Stimulated activated CD4-positive, alpha-beta T cell treated with anti-CD3 and anti-CD28 coated beads, Interleukin-2, amount 100 ng/mL, for 4 hours (primary cell): ENCODE data around the gene WNT9A.
"Not testable (repeated sequence)": the region's sequence is repeated elsewhere in the genome, so short reads cannot be mapped to it uniquely, and the experiment has no call there.

Experiments used
- DNase-seq: peaks from one replicate; pipeline ENCODE4 v3.0.0-alpha.2; 2020; ENCODE audit warnings: low read depth

Gene WNT9A, protein sequence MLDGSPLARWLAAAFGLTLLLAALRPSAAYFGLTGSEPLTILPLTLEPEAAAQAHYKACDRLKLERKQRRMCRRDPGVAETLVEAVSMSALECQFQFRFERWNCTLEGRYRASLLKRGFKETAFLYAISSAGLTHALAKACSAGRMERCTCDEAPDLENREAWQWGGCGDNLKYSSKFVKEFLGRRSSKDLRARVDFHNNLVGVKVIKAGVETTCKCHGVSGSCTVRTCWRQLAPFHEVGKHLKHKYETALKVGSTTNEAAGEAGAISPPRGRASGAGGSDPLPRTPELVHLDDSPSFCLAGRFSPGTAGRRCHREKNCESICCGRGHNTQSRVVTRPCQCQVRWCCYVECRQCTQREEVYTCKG

DNA sequence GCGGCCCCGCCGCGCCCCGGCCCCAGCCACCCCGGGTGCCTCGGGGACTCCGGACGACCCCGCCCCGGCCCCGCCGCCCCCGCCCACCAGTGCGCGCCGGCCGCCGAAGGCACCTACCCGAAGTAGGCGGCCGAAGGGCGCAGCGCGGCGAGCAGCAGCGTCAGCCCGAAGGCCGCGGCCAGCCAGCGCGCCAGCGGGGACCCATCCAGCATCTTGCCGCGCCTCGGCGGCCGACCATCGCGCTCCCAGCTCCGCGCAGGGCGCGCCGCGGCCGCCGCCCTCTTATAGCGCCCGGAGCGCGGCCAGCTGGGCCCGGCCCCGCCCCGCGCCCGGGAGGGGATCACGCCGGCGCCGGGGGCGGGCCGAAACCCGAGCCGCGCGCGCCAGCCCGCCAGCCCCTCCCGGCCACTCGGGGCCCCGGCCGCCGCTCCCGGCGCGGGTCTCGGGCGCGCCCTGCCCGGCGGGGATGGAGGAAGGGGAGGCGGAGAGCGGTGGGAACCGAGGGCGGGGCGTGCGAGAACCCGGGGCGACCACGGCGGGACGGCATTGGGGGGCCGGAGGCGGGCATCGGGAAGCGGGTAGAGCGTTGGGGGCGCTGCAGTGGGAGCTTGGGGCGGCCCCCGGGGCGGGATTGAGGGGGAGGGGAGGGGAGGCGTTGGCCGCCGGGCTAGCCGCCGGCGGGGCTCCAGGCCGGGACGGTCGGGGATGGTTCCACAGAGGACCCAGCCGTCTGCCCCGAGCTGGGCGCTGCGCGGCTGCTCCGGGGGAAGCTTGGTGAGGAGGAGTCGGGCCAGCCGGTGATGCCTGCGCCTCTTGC lies at the start of gene WNT9A:
WNT9A (minus strand) TSS at position 257 of the 817 bp plus-strand sequence; CDS start at position 212, 45 bp downstream.
- DNase-seq, result no peak

DNA sequence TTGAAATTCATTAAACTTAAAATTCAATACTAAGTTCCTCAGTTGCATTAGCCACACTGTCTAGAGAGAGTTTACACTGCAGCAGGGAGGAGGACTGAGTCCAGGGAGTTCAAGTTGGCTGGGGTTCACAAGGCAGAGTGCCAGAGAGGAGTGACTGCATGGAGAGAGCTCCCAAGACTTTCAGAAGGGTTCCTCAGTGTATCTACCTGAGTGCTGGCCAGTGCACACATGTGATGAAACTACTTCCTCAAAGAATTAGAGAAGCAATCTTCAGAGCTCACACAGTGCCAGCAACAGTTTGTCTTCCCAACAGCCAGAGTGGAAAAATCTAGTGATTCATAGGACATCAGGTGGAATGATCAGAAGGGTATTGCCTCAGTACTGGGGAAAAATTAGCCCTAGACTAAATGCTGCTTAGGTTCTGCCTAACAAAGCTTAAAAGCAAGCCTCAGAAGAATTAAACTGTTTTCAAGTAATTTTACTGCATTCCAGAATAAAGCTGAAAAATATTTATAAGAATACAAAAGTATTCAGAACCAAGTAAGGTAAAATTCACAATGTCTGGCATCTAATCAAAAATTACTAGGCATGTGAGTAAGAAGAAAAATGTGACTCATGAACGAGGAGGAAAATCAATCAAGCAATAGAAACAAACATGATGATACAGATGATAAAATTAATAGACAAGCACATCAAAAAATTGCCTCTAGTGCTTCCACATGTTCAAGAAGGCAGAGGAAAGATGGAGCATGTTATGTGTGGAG lies 48.6 kb upstream of the WNT9A start:
- no peak for DNase-seq

DNA sequence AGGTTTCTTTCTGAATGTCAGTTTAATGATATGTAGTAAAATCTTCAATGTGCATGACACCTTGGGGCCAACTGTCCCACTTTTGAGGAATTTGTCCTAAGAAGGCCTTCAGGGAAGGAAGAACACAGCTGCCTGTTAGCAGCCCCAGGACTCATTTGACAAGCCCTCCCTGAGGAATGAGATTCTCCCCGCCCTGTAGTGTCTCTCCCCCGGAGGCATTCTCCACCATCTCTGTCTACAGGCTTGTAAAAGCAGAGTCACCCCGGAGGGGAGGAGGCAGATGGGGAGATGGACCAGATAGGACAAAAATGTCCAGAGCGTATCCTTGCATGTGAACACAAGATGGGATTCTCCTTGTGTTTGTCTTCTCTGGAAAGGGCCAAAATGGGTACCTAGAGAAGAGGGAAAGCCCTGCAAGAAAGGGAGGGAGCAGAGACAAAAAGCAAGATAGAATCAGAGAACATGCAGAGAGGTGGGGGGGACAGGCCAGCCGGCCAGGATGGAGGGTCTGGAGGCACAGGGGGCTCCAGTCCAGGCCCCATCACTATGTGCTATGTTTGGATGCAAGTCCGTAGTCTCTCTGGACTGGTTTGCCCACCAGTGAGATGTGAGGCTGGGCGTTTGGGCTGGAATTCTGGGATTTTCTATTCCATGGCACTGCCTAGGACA lies 47.0 kb upstream of the WNT9A start:
- DNase-seq, result no peak

DNA sequence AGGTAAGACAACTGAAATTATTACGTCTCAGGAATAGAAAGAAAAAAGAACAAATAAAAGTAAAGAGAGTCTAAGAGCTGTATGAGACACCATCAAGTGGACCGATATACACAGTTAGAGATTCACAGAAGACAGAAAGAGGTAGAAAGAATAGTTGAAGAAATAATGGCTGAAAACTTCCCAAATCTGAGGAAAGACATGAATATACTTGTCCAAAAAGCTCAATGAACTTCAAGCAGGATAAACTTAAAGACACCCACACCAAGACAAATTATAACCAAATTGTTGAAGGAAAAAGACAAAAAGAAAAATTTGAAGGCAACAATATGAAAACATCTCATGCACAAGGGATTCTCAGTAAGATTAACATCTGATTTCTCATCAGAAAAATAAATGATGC lies 39.4 kb upstream of the WNT9A start:
- DNase-seq, result no peak

DNA sequence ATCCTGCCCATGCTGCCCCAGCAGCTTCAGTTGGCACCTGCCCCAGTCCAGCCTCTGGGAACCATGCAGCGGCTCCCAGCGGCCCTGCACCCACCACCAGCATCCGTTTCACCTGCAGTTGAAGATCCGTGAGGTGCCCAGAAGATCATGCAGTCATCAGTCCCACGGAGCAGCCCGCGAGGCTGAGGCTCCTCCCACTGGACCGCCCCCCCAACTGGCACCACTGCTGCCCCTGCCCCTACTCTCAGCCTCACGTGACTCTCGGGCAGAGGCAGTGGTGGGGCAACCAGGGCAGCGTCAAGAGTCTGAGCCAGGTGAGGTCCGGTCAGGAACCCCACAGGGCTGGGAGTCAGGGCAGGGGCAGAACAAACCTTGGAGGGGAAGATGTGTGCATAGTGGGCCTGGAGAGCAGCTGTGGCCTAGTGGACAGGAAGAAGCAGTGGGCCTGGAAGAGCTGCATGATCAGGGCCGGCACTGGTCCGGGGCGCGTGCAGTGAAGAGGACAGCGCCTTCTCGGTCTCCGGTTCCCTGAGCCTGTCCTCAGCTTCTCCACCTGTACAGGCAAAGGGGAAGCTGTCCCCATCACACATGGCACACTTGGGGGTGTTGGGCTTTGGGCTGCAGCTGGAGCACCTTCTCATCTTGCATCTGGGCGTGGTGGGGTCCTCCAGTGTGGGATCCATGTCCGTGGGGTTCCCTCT lies 28.0 kb upstream of the WNT9A start:
- DNase-seq, result not testable (repeated sequence)

DNA sequence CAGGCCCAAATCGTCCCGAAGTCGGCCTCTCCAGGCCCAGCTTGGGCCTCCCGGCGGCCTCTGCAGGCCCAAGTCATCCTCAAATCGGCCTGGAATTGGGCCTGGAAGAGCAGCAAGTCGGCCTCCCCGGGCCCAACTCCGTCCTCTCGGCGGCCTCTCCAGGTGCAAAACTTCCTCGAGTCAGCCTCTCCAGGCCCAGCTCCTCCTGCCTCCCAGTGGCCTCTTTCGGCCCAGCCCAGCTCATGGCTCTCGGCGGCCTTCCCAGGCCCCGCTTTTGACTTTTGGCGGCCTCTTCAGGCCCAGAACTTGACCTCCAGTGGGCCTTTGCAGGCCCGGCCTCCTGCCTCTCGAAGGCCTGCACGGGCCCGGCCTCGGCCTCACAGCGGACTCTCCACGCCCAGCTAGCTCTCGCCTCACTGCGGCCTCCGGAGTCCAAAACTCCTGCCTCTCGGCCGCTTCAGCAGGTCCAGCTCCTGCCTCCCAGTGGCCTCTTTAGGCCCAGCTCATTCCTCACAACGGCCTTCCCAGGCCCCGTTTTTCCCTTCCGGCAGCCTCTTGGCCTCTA lies 26.1 kb upstream of the WNT9A start:
- DNase-seq, result not testable (repeated sequence)

DNA sequence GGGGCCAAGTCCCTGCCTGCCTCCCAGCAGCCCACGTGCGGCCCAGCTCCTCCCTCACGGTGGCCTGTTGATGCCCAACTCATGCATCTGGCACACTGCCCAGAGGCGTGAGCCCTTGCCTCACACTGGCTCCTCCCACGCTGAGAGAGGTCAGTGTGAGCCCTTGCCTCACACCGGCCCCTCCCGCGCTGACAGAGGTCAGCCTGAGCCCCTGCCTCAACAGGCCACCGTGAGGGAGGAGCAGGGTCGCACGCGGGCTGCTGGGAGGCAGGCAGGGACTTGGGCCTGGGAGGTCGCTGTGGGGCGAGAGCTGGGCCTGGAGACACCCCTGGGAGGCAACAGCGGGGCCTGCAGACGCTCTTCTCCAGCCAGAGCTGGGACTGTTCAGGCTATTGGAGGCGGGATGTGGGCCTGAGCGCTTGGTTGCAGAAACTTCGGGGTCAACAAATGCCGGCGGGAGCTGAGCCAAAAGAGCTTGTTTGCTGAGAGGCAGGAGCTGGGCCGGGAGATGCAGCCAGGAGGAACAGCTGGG lies 25.2 kb upstream of the WNT9A start:
- not testable (repeated sequence) for DNase-seq

DNA sequence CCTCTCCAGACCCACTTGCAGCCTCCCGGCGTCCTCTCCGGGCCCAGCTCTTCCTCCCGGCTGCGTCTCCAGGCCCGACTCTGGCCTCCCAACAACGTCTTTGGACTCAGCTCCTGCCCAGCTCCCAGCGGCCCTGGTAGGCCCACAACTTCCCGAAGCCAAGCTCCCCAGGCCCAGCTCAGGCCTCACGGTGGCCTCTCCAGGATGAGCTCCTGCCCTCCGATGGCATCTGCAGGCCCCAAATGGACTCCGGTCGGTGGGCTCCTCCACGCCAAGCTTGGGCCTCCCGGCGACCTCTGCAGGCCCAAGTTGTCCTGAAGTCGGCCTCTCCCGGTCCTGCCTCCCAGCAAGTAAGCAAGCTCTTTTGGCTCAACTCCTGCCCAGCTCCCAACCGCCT lies 24.5 kb upstream of the WNT9A start:
- not testable (repeated sequence) for DNase-seq

DNA sequence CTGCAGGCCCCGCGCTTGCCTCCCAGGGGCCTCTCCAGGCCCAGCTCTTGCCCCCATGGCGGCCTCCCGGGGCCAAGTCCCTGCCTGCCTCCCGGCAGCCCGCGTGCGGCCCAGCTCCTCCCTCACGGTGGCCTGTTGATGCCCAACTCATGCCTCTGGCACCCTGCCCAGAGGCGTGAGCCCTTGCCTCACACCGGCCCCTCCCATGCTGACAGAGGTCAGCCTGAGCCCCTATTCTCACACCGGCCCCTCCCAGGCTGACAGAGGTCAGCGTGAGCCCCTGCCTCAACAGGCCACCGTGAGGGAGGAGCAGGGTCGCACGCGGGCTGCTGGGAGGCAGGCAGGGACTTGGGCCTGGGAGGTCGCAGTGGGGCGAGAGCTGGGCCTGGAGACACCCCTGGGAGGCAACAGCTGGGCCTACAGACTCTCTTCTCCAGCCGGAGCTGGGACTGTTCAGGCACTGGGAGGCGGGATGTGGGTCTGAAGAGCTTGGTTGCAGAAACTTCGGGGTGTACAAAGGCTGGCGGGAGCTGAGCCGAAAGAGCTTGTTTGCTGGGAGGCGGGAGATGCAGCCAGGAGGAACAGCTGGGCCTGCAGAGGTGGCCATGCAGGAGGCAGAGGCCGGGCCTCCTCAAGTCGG lies 24.0 kb upstream of the WNT9A start:
- DNase-seq, result not testable (repeated sequence)

DNA sequence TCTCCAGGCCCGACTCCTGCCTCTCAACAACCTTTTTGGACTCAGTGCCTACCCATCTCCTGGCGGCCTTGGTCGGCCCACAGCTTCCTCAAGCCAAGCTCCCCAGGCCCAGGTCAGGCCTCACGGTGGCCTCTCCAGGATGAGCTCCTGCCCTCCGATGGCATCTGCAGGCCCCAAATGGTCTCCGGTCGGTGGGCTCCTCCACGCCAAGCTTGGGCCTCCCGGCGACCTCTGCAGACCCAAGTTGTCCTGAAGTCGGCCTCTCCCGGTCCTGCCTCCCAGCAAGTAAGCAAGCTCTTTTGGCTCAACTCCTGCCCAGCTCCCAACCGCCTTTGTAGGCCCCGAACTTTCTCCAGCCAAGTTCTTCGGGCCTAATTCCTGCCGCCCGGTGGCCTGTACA lies 23.5 kb upstream of the WNT9A start:
- not testable (repeated sequence) for DNase-seq

DNA sequence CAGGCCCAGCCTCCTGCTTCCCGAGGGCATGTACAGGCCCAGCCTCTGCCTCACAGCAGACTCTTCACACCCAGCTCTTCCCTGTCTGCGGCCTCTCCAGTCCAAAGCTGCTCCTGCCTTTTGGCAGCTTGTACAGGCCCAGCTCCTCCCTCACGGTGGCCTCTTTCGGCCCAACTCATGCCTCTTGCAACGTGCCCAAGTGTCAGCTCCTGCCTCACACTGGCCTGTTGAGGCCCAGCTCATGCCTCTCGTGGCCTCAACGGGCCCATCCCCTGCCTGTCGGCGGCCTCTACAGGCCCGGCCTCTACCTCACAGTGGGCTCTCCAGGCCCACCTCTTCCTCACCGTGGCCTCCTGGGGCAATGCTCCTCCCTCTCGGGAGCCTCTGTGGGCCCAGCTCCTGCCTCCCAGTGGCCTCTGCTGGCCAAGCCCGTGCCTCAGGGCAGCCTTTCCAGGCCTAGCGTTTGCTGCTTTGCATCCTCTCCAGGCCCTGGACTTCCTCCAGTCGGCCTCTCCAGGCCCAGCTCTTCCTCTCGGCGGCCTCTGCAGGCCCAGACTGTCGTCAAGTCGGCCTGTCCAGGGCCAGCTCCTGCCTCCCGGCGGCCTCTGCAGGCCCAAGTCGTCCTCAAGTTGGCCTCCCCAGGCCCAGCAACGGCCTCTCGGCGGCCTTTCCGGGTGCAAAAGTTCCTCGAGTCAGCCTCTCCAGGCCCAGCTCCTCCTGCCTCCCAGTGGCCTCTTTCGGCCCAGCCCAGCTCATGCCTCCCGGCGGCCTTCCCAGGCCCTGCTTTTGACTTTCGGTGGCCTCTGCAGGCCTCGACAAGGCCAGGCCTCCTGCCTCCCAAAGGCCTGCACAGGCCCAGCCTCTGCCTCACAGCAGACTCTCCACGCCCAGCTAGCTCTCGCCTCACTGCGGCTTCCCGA lies 22.6 kb upstream of the WNT9A start:
- not testable (repeated sequence) for DNase-seq

DNA sequence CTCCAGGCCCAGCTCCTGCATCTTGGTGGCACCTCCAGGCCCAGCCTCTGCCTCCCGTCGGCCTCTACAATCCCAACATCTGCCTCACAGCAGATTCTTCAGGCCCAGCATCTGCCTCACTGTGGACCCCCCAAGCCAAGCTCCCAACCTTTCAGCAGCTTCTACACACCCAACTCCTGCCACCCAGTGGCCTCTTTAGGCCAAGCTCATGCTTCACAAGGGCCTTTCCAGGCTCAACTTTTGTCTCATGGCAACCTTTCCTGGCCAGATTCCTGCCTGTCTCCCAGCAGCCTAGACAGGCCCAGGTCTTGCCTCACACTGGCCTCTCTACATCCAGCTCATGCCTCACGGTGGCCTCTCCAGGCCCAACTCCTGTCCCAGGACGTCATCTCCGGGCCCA lies 20.1 kb upstream of the WNT9A start:
- not testable (repeated sequence) for DNase-seq

DNA sequence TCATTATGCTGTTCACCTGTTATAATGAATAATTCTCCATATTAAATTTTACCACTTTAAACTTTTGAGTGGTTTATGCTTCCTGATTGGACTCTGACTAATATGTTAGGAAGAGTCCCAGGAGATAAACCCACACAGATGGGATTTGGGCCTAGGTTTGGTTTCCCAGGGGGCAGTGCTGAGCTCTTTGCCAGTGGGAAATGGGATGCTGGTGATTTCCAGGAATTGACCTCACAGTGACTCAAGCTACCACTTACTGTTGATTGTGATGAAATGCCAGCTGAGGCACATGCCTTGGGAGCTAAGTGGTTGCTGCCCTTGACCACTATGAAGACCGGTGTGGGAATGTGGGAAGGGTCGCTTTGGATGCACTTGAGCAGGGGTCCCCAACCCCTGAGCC lies 19.0 kb upstream of the WNT9A start:
- not testable (repeated sequence) for DNase-seq

DNA sequence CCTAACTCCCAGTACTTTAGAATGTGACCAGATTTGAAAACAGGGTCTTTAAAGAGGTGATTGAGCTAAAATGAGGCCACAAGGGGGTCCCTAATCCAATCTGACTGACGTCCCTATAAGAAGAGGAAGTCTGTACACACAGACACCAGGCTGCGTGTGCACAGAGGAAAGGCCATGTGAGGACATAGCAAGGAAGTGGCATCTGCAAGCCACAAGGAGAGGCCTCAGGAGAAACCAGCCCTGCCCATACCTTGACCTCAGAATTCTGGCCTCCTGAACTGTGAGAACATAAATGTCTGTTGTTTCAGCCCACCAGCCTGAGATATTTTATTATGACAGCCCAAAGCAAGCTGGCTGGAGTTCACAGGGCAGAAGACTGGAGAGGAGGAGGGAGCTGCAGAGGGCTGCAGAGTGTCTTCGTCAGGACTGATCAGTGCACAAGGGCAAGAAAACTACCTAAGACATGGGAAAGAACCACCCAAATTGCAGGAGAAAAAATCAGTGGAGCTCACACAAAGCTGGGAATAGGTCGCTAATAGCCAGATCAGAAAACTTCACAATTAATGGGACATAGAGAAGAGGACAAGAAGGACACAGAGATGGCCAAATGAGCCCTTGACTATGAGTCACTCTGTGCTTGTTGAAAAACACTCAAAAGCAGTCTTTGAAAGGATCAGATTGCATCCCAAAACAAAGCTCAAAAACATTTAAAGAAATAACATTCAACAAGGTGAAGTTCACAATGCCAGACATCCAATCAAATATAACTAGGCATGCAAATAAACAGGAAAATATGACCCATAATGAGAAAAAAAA lies 14.1 kb upstream of the WNT9A start:
- DNase-seq, result no peak

DNA sequence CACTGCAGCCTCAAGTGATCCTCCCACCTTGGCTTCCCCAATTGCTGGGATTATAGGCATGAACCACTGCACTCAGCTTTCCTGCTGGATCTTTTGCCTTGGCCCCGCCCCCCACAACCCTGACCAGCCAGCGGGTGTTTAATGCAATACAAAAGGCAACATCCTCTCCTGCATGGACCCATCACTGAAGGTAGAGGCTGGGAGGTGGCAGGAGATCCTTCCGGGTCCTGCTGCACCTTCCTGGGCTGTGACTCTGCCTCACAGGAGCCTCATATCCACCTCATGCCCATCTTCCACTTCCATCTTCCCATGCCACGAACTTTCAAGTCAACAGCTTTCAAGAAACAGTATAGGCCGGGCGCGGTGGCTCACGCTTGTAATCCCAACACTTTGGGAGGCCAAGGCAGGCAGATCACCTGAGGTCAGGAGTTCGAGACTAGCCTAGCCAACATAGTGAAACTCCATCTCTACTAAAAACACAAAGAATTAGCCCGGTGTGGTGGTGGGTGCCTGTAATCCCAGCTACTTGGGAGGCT lies 11.7 kb upstream of the WNT9A start:
- no peak for DNase-seq

DNA sequence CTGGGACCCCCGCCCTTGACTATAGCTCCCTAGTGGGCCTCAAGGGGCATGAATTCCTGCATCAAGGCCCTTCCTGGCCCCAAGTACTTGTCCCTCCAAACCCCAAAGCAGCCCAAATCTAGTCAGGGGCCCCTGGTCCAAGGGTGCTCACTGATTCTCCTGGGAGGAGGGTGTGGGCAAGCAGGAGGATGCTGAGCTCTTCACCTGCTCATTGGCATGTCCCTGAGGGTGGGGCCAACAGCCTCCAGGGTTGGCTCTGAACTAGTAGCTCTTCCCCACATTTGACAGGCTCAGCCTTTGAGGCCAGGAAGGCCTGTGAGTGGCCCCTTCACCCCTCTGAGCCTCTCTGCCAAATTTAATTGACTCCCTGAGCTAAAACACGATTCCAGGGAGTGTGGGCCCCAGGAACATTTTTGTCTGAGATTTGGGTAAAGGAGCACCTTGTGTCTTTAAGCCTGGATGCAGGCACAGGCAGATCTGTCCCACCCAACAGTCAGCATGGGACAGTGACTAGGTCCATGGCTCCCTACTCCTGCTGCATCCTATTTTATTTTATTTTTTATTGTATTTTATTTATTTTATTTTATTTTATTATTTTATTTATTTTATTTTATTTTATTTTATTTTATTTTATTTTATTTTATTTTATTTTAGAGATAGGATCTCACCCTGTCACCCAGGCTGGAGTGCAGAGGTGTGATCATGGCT lies 11.0 kb upstream of the WNT9A start:
- no peak for DNase-seq

DNA sequence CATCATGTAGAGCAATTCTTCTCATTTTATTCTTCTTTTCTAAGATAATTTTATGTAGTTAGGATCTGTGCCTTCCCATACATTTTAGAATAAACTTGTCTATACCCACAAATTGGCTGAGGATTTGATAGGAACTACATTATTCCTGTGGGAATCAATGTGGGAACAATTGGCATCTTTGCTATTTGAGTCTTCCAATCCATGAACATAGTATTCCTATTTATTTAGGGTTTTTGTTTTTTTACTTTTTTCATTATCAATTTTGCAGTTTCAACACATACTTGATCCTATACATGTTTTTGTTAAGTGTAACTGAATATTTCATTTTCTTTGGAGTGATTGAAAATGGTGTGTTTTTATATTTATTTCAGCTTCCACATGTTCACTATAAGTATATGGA lies 8.1 kb upstream of the WNT9A start:
- no peak for DNase-seq
